Muscle layer of duodenum (tissue), 2 donors: ENCODE measurements around the gene ZMIZ1.

ENCODE experiments used
- H3K27ac ChIP-seq: one replicate; pipeline ENCODE4 v1.7.0; 2013; ENCODE audit warnings: mild to moderate bottlenecking, low read length
- H3K27me3 ChIP-seq: one replicate; pipeline ENCODE4 v1.7.0; 2013; ENCODE audit warnings: low read depth, mild to moderate bottlenecking, control low read depth, low read length
- H3K36me3 ChIP-seq, 2 donors: one replicate each; pipeline ENCODE4 v1.7.0; 2013; ENCODE audit warnings: low read length in 2 of 2, control low read depth in 1 of 2, mild to moderate bottlenecking in 1 of 2; ENCODE audit not compliant: insufficient read depth in 2 of 2, control insufficient read depth in 1 of 2
- H3K4me1 ChIP-seq, 2 donors: one replicate each; pipeline ENCODE4 v1.7.0; 2013; ENCODE audit warnings: low read length in 2 of 2, mild to moderate bottlenecking in 2 of 2, control low read depth in 1 of 2, moderate library complexity in 1 of 2; ENCODE audit not compliant: insufficient read depth in 2 of 2, control insufficient read depth in 1 of 2
- H3K4me3 ChIP-seq, 2 donors: one replicate each; pipeline ENCODE4 v1.7.0; 2013; ENCODE audit warnings: low read length in 2 of 2, low read depth in 1 of 2, mild to moderate bottlenecking in 1 of 2
- H3K9me3 ChIP-seq, 2 donors: one replicate each; pipeline ENCODE4 v1.7.0; 2013; ENCODE audit warnings: low read length in 2 of 2, control low read depth in 1 of 2, mild to moderate bottlenecking in 1 of 2; ENCODE audit not compliant: control insufficient read depth in 1 of 2
- donor health status: healthy.

ZMIZ1 gene

GRCh38 chr10:79063661-79064492 lies 4.9 kb upstream of the ZMIZ1 start:
- Histone ChIP-seq H3K36me3 (no peaks in the 10 kb centered on the region), H3K27me3 (no peaks in the 10 kb centered on the region), H3K9me3 (no peaks in the 10 kb centered on the region), H3K4me3 (no peak overlapping the region), H3K4me1 (peaks cover 8% of the 10 kb centered on the region in 2 donors), H3K27ac (no peak overlapping the region)

- Histone ChIP-seq H3K27ac (no peak overlapping the region), H3K27me3 (no peaks in the 10 kb centered on the region), H3K9me3 (no peaks in the 10 kb centered on the region), H3K4me1 (peaks cover 6 to 8% of the 10 kb centered on the region in 2 donors), H3K4me3 (no peak overlapping the region), H3K36me3 (no peaks in the 10 kb centered on the region)
These were observed 3.6 kb upstream of the ZMIZ1 start for GRCh38 chr10:79065091-79065551.

- Histone ChIP-seq H3K4me1 (peaks cover 6 to 8% of the 10 kb centered on the region in 2 donors), H3K9me3 (no peaks in the 10 kb centered on the region), H3K27me3 (no peaks in the 10 kb centered on the region), H3K27ac (no peak overlapping the region), H3K36me3 (no peaks in the 10 kb centered on the region), H3K4me3 (no peak overlapping the region)
These were observed 2.9 kb upstream of the ZMIZ1 start for GRCh38 chr10:79065853-79066252.

- no peaks in the 10 kb centered on the region for H3K9me3 ChIP-seq
- no peak overlapping the region for H3K27ac ChIP-seq
- peaks cover 6 to 12% of the 10 kb centered on the region in 2 donors for H3K4me1 ChIP-seq
- H3K36me3 ChIP-seq: no peaks in the 10 kb centered on the region
- H3K4me3 ChIP-seq: peak overlapping the region; percentile 46 to 68
- no peaks in the 10 kb centered on the region for H3K27me3 ChIP-seq
These were observed 2.1 kb upstream of the ZMIZ1 start for GRCh38 chr10:79066411-79067240.

DNA sequence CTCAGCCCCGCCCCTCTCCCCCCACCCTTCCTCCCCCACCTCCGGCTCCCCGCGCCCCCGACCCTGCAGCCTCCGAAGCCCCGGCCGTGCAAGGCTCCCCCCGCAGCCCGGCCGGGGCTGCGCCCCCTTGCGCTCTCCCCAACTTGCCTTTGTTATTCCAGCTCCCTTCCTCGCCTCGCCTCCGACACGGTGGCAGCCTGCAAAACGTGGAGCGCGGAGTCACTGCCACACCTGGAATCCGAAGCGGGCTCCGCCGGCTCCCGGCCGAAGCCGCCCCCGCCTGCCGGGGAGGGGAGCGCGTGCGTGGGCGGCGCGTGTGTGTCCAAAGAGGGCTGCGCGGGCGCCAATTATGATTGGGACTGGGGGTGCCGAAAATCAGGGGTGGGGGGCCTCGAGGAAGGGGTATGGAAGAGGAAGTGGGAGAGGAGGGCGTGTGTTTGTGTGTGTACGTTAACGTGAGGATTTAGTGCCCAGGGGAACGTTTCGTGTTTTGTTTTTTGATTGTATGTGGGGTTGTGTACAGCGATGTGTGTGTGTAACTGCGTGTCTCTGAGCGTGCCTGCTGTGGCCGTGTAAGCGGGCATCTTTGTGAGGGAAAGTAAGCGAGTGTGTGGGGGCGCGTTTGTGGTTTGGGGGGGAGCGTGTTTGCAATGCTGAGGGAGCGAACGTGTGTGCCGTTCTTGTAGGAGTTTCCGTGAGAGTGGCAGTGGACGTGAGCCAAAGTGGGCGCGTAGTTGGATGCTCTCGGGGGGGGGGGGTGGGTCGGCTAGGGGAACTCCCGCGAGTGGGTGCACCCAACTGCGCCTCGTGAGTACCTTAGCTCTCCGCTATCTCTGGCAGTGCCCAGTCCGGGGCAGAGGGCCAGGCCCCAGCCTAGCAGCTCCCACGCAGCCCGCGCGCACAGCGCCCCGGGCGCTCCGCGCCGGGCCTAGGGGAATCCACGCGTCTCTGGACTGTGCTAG lies 1.2 kb upstream of the ZMIZ1 start:
- H3K27ac ChIP-seq: no peak overlapping the region
- H3K9me3 ChIP-seq: no peaks in the 10 kb centered on the region
- H3K4me3 ChIP-seq: peak overlapping the region; percentile 68 to 74
- no peaks in the 10 kb centered on the region for H3K27me3 ChIP-seq
- peaks cover 13 to 21% of the 10 kb centered on the region in 2 donors for H3K4me1 ChIP-seq
- H3K36me3 ChIP-seq: no peaks in the 10 kb centered on the region

GRCh38 chr10:79068203-79068561 lies 584 bp upstream of the ZMIZ1 start:
- H3K4me1 ChIP-seq: peaks cover 19 to 28% of the 10 kb centered on the region in 2 donors

DNA sequence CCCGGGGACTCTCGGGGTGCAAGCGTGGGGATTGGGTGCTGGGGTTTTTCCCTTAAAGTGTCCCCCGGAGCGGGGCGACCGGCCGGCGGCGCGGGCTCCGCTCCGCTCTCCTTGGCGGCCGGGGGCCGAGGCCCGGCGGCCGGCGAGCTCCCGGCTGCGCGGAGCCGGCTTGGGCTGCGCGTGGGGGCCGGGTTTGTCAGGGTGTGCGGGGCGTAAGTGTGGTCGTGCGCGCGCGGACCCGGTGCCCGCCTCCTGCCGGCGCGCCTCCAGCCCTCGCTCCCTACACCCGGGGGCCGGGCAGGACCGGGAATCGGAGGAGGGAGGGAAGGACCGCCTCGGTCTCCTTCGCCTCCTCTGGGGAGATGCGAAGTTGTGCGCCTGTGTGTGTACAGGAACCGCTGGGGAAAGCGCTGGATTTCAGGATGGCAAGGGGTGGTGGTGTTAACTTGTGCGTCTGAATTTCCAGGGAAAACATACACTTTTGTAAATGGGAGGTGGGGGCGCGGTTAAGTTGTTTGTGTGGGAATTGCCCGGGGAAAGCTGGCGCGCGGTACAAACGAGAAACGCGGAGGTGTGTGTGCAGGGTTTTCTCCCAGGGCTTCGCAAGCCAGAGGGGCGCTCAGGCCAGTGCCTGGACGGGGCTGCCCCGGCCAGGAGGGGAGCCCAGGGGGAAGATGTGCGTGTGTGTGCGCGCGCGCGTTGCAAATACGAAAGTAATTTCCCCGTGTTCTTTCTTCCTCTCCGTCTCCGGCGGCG lies 737 bp downstream of the ZMIZ1 start:
- Histone ChIP-seq H3K36me3 (no peaks in the 10 kb centered on the region), H3K27me3 (no peaks in the 10 kb centered on the region), H3K27ac (peak overlapping the region; percentile 80), H3K4me3 (peak overlapping the region; percentile 89 to 96), H3K9me3 (no peaks in the 10 kb centered on the region), H3K4me1 (peaks cover 26 to 41% of the 10 kb centered on the region in 2 donors)

More at GRCh38 chr10:79068203-79068561, 584 bp upstream of the ZMIZ1 start:
- H3K27me3 ChIP-seq: no peaks in the 10 kb centered on the region
- no peaks in the 10 kb centered on the region for H3K9me3 ChIP-seq
- no peak overlapping the region for H3K27ac ChIP-seq
- H3K36me3 ChIP-seq: no peaks in the 10 kb centered on the region
- H3K4me3 ChIP-seq: peak overlapping the region; percentile 50 to 68

DNA sequence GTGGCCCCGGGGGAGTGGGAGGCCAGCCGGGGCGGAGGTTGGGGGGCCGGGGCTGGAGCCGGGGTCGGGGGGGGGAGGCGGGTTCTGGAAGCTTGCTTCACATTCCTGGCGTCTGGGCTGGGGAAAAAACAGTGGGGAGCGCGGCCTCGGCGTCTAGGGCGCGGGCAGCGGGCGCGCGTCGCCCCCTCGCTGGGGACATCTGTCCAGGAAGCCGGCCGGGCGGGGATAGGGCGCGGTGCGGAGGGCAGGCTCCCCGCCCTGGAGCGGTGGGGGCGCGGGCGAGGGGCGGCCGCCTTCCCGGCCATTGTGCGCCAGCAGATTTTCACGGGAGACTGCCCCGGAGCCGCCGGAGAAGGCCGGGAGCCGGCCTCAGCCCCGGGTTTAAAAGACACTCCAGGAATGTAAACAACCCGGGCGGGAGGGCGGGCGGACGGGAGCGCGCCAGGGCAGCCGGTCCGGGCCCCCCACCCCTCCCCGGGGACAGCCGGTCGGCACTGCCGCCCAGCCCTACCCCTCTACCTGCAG lies 1.4 kb downstream of the ZMIZ1 start:
- peak overlapping the region; percentile 89 to 96 for H3K4me3 ChIP-seq
- H3K36me3 ChIP-seq: no peaks in the 10 kb centered on the region
- no peaks in the 10 kb centered on the region for H3K9me3 ChIP-seq
- peaks cover 33 to 46% of the 10 kb centered on the region in 2 donors for H3K4me1 ChIP-seq
- H3K27me3 ChIP-seq: no peaks in the 10 kb centered on the region
- peak overlapping the region; percentile 91 for H3K27ac ChIP-seq

DNA sequence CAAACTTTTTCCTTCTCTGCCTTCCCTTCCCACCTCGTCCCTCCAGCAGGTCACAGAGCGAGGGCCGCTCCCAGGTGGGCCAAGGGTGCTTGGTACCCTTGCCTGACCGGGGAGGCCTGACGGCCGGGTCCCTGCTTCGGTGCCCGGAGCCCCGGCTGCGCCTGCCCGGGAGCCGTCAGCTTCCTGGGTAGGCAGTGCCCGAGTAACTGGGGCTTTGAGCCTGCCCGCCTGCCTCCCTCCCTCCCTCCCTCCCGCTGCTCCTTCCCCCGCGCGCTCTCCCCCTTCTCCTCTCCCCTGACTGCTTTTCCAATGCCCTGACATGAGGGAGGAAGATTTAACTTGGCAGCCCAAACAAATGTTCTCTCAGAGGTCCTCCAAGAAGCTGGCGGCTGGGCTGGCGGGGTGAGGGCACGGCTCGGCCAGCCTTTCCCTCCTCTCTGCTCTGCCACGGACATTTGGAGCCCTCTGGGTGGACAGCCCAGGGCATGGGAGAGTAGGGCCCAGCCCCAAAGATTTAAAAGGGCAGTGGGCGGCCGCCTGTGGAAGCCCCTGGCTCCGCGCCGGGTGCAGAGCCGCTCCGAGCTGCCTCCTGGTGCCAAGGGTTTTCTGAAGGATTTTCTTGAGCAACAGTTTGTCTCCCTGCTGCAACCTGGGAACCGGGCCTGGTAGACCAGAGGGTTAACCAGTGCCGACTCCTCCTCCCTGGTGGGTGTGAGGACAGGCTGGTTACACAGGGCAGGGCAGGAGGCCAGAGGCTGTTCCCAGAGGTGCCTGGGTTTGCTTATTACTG lies 2.0 kb downstream of the ZMIZ1 start:
- no peaks in the 10 kb centered on the region for H3K27me3 ChIP-seq
- H3K4me1 ChIP-seq: peaks cover 39 to 53% of the 10 kb centered on the region in 2 donors
- H3K36me3 ChIP-seq: no peaks in the 10 kb centered on the region
- H3K4me3 ChIP-seq: peak overlapping the region; percentile 72 to 96
- H3K27ac ChIP-seq: peak overlapping the region; percentile 91
- no peaks in the 10 kb centered on the region for H3K9me3 ChIP-seq
